Measurements from ENCODE around the gene NOS3.

DNA sequence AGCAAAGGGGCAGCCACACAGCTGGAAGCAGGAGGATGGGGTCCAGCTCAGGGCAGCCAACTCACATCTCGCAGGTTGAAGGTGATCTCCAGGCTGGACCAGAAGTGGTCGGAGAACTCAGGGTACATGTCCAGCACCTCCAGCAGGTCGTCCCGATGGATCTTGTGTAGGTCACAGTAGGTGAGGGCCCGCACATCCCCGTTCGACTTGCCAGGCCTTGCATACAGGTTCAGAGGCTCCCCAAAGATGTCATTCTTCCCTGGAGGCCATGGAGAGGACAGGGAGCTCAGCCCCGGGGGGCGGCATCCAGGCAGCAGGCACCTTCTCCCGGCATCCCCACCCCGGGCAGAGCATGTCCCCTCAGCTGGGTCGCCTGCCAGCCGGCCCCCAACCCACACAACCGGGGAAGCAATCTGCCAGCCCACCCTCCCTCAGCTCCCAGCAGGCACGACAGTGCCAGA lies 42.0 kb upstream of the NOS3 start:
- TF ChIP-seq, protein P1, sequence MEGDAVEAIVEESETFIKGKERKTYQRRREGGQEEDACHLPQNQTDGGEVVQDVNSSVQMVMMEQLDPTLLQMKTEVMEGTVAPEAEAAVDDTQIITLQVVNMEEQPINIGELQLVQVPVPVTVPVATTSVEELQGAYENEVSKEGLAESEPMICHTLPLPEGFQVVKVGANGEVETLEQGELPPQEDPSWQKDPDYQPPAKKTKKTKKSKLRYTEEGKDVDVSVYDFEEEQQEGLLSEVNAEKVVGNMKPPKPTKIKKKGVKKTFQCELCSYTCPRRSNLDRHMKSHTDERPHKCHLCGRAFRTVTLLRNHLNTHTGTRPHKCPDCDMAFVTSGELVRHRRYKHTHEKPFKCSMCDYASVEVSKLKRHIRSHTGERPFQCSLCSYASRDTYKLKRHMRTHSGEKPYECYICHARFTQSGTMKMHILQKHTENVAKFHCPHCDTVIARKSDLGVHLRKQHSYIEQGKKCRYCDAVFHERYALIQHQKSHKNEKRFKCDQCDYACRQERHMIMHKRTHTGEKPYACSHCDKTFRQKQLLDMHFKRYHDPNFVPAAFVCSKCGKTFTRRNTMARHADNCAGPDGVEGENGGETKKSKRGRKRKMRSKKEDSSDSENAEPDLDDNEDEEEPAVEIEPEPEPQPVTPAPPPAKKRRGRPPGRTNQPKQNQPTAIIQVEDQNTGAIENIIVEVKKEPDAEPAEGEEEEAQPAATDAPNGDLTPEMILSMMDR (tag by site-specific recombination; IDR thresholded peaks at IDR 0.05): no peak
- no peak for TF ChIP-seq GLIS2 (tag by site-specific recombination; IDR thresholded peaks at IDR 0.05)
- TF ChIP-seq PRDM1 (tag by site-specific recombination; IDR thresholded peaks at IDR 0.05): no peak
- no peak for TF ChIP-seq ZBTB11 (tag by site-specific recombination; conservative IDR thresholded peaks at IDR 0.05; ENCODE audit: low read depth)
- TF ChIP-seq ZEB2 (tag by site-specific recombination; IDR thresholded peaks at IDR 0.05): no peak
- no peak for TF ChIP-seq FEZF1 (tag by site-specific recombination; IDR thresholded peaks at IDR 0.05)
- no peak for TF ChIP-seq ZBTB49 (tag by site-specific recombination; IDR thresholded peaks at IDR 0.05; ENCODE audit: low read depth)
- TF ChIP-seq ZNF423 (tag by site-specific recombination; IDR thresholded peaks at IDR 0.05): no peak
- TF ChIP-seq KLF16 (tag by site-specific recombination; IDR thresholded peaks at IDR 0.05): no peak
- TF ChIP-seq ZNF394 (tag by site-specific recombination; IDR thresholded peaks at IDR 0.05; ENCODE audit: borderline replicate concordance): no peak
- TF ChIP-seq, protein P2, sequence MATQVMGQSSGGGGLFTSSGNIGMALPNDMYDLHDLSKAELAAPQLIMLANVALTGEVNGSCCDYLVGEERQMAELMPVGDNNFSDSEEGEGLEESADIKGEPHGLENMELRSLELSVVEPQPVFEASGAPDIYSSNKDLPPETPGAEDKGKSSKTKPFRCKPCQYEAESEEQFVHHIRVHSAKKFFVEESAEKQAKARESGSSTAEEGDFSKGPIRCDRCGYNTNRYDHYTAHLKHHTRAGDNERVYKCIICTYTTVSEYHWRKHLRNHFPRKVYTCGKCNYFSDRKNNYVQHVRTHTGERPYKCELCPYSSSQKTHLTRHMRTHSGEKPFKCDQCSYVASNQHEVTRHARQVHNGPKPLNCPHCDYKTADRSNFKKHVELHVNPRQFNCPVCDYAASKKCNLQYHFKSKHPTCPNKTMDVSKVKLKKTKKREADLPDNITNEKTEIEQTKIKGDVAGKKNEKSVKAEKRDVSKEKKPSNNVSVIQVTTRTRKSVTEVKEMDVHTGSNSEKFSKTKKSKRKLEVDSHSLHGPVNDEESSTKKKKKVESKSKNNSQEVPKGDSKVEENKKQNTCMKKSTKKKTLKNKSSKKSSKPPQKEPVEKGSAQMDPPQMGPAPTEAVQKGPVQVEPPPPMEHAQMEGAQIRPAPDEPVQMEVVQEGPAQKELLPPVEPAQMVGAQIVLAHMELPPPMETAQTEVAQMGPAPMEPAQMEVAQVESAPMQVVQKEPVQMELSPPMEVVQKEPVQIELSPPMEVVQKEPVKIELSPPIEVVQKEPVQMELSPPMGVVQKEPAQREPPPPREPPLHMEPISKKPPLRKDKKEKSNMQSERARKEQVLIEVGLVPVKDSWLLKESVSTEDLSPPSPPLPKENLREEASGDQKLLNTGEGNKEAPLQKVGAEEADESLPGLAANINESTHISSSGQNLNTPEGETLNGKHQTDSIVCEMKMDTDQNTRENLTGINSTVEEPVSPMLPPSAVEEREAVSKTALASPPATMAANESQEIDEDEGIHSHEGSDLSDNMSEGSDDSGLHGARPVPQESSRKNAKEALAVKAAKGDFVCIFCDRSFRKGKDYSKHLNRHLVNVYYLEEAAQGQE (tag by site-specific recombination; IDR thresholded peaks at IDR 0.05): no peak
- no peak for TF ChIP-seq ZNF274 (IDR thresholded peaks at IDR 0.05; ENCODE audit: low read length)
- no peak for TF ChIP-seq ZNF274 (tag by site-specific recombination; IDR thresholded peaks at IDR 0.05; ENCODE audit: borderline replicate concordance)

Data from HEK293 (cell line).